ENCODE data around the gene RAB5IF. TPM values are rescaled to one million over a fixed set of nuclear protein-coding genes. Genes with fewer than 3 reads are reported as not detected.

The RAB5IF gene
- total RNA-seq, 1 donor from 2014 or later, result 162 TPM

DNA sequence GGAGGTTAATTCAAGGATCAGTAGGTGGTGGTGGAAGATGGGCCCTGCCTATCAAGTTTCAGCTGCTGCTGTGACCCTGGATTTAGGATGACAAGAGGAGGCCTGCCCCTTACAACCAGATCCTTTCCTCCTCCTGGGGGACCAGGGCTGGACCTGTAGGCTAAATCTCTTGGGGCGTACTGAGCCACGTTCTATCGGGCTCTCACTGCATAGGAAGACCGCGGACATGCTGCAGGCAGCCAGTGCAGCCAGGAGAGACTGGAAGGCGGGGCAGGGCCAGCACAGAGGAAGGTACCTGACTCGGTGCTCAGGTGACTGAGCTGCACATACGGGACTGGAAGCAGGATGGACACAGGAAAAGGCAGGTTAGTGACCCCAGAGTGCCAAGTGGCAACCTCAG, 48.9 kb downstream of the RAB5IF start:
- TF ChIP-seq, protein P1, sequence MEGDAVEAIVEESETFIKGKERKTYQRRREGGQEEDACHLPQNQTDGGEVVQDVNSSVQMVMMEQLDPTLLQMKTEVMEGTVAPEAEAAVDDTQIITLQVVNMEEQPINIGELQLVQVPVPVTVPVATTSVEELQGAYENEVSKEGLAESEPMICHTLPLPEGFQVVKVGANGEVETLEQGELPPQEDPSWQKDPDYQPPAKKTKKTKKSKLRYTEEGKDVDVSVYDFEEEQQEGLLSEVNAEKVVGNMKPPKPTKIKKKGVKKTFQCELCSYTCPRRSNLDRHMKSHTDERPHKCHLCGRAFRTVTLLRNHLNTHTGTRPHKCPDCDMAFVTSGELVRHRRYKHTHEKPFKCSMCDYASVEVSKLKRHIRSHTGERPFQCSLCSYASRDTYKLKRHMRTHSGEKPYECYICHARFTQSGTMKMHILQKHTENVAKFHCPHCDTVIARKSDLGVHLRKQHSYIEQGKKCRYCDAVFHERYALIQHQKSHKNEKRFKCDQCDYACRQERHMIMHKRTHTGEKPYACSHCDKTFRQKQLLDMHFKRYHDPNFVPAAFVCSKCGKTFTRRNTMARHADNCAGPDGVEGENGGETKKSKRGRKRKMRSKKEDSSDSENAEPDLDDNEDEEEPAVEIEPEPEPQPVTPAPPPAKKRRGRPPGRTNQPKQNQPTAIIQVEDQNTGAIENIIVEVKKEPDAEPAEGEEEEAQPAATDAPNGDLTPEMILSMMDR (IDR thresholded peaks at IDR 0.05; ENCODE audit: insufficient read depth, low read length, poor library complexity, severe bottlenecking), result no peak
- no peaks in the 10 kb centered on the region for H3K27me3 ChIP-seq (ENCODE audit: control insufficient read depth, insufficient read depth, low read length)
- H3K4me3 ChIP-seq (ENCODE audit: low read depth, low read length), result no peak overlapping the region
- no peak for DNase-seq (ENCODE audit: low read depth)
- H3K36me3 ChIP-seq (ENCODE audit: control insufficient read depth, insufficient read depth, low read length), result peaks cover 1% of the 10 kb centered on the region

DNA sequence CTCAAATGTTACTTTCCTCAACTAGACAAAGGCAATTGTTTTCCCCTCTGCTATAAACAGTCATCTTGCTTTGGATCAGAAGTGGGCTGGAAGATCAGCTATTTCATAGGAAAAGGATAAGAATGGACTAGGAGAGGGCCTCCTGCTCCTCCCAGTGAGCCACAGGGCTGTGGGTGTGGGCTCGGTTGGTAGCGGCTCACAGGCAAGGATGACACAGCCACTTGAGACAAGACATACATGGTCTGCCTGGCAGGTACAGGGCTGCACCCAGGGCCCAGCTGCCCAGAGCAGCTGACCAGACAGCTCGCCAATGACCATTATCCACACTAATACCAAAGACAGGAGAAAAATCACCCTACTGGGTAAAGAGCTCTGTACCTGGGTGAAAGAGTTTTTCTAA, 49.4 kb downstream of the RAB5IF start:
- TF ChIP-seq, protein P1 (IDR thresholded peaks at IDR 0.05; ENCODE audit: insufficient read depth, low read length, poor library complexity, severe bottlenecking), result no peak
- peaks cover 1% of the 10 kb centered on the region for H3K36me3 ChIP-seq (ENCODE audit: control insufficient read depth, insufficient read depth, low read length)
- no peak overlapping the region for H3K4me3 ChIP-seq (ENCODE audit: low read depth, low read length)
- no peaks in the 10 kb centered on the region for H3K27me3 ChIP-seq (ENCODE audit: control insufficient read depth, insufficient read depth, low read length)
- DNase-seq (ENCODE audit: low read depth), result no peak

DNA sequence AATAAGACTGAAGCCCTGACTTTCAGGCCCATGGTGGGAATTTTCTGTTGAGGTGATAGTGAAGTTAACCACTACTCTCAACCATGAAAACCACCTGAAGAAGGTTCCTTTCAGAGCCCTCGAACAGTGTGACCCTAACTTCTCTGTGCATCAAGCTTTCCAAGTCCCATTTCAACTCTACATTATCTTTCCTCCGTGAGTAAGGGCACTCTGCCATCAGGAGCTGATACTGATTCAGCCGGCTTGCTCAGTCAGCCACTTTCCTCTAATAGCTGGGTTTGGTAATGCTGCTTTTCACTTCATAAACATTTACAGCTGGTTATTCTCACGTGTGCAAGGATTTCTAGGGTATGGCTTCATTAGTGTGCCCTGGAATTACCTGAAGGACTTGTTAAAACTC, 51.2 kb downstream of the RAB5IF start:
- Histone ChIP-seq H3K27me3 (ENCODE audit: control insufficient read depth, insufficient read depth, low read length) (no peaks in the 10 kb centered on the region), H3K36me3 (ENCODE audit: control insufficient read depth, insufficient read depth, low read length) (peaks cover 1% of the 10 kb centered on the region), H3K4me3 (ENCODE audit: low read depth, low read length) (no peak overlapping the region)
- TF ChIP-seq, protein P1 (IDR thresholded peaks at IDR 0.05; ENCODE audit: insufficient read depth, low read length, poor library complexity, severe bottlenecking), result no peak
- no peak for DNase-seq (ENCODE audit: low read depth)

DNA sequence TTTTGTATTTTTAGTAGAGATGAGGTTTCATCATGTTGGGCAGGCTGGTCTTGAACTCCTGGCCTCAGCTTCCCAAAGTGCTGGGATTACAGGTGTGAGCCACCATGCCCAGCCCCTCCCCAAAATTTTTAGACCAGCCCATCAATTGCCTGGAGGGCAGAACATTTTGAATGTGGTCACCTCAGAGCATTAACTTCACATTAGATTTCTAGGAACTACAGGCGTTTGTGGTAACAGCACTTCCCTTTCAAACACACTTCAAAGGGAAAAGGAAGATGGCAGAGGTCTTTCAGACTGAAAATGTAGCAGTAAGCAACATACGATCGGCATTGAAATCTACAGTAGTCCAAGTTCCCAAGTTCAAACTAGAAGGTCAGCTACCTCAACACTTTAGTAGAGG, 52.7 kb downstream of the RAB5IF start:
- DNase-seq (ENCODE audit: low read depth), result no peak
- TF ChIP-seq, protein P1 (IDR thresholded peaks at IDR 0.05; ENCODE audit: insufficient read depth, low read length, poor library complexity, severe bottlenecking), result no peak
- H3K36me3 ChIP-seq (ENCODE audit: control insufficient read depth, insufficient read depth, low read length), result peaks cover under 1% of the 10 kb centered on the region
- H3K4me3 ChIP-seq (ENCODE audit: low read depth, low read length), result no peak overlapping the region
- H3K27me3 ChIP-seq (ENCODE audit: control insufficient read depth, insufficient read depth, low read length), result no peaks in the 10 kb centered on the region

Other genes with a start within 250 kb of the RAB5IF start
- 58.5 and 83.2 TPM in 2 replicates for gene MYL9, start 64.3 kb upstream of the RAB5IF start, total RNA-seq
- 21.2 and 22.0 TPM in 2 replicates for gene TGIF2, start 32.2 kb upstream of the RAB5IF start, total RNA-seq
- 0.08 TPM in 1 of 2 replicates, not detected in the other for gene SLA2, start 40.4 kb downstream of the RAB5IF start, total RNA-seq
- 17.2 and 20.2 TPM in 2 replicates for gene NDRG3, start 140.3 kb downstream of the RAB5IF start, total RNA-seq
- gene DSN1, start 168.0 kb downstream of the RAB5IF start, total RNA-seq, result 8.4 and 9.5 TPM in 2 replicates

Data from kidney epithelial cell (primary cell).